ENCODE measurements around the gene ERCC5.

- TF ChIP-seq JUN (IDR thresholded peaks at IDR 0.05; ENCODE audit: low read depth, low read length) = no peak
- TF ChIP-seq CTCF (IDR thresholded peaks at IDR 0.05; ENCODE audit: control extremely low read depth in 1 of 3, insufficient read depth in 1 of 3, low read depth in 1 of 3, low read length in 3 of 3) = no peak
- TF ChIP-seq POLR2A (IDR thresholded peaks at IDR 0.05; ENCODE audit: control extremely low read depth in 1 of 2, low read depth in 2 of 2, low read length in 2 of 2) = no peak
- TF ChIP-seq TAF7 (optimal IDR thresholded peaks at IDR 0.05; ENCODE audit: borderline replicate concordance, low read depth, low read length) = no peak
These were observed 26.3 kb downstream of the ERCC5 start for GRCh38 chr13:102872131-102872530.
